Sigmoid colon (tissue), 7 donors: Measurements from ENCODE around the gene RNF217. TPM values are rescaled to one million over a fixed set of nuclear protein-coding genes. Genes with fewer than 3 reads are reported as not detected.

Experiments
- DNase-seq: peaks from one replicate; pipeline ENCODE4 v3.0.0-alpha.2; 2019
- H3K27ac ChIP-seq, 4 donors: fragments of 200-600 bp; sonication (generic); one replicate each; pipeline ENCODE4 v1.5.1; 2016 to 2019; ENCODE audit warnings: mild to moderate bottlenecking in 1 of 4
- H3K27me3 ChIP-seq, 3 donors: fragments of 200-600 bp; sonication (generic); one replicate each; pipeline ENCODE4 v1.5.1; 2019; ENCODE audit warnings: mild to moderate bottlenecking in 1 of 3
- H3K36me3 ChIP-seq, 4 donors: fragments of 200-600 bp; sonication (generic); one replicate each; pipeline ENCODE4 v1.5.1; 2016 to 2019
- H3K4me1 ChIP-seq, 4 donors: fragments of 200-600 bp; sonication (generic); one replicate each; pipeline ENCODE4 v1.5.1; 2017 to 2019
- H3K4me3 ChIP-seq, 4 donors: fragments of 200-600 bp; sonication (generic); one replicate each; pipeline ENCODE4 v1.5.1; 2017 to 2019; ENCODE audit warnings: mild to moderate bottlenecking in 2 of 4, moderate library complexity in 1 of 4
- H3K9me3 ChIP-seq, 4 donors: fragments of 200-600 bp in 3 of 4; sonication (generic) in 3 of 4; one replicate each; pipeline versions ENCODE4 v1.5.1 to v1.6.1; 2013 to 2019
- EP300 ChIP-seq, 4 donors: sonication (generic); formaldehyde crosslinking; IDR thresholded peaks; one replicate each; pipeline ENCODE4 v1.6.1; 2017; ENCODE audit warnings: antibody characterized with exemption in 4 of 4
- POLR2A ChIP-seq, 2 donors: fragments of 450-650 bp; IDR thresholded peaks; one replicate each; pipeline ENCODE4 v1.6.1; 2016; ENCODE audit warnings: antibody characterized with exemption in 2 of 2, mild to moderate bottlenecking in 2 of 2, moderate library complexity in 2 of 2
- POLR2AphosphoS5 ChIP-seq, 4 donors: sonication (generic); formaldehyde crosslinking; IDR thresholded peaks; one replicate each; pipeline ENCODE4 v1.6.1; 2017; ENCODE audit warnings: antibody characterized with exemption in 4 of 4
- WGBS, 2 donors: extraction: QIAGEN DNeasy Blood & Tissue Kit; methylation state at CpG; one replicate each; pipeline ENCODE4 v1.1.7; 2013; 5-methylcytosine and 5-hydroxymethylcytosine counted together
- intact Hi-C: fragments of 100-400 bp; cut with DNase I; formaldehyde crosslinking; loops from one replicate; pipeline ENCODE4 v1.15.1; 2023
- polyA plus RNA-seq, 3 donors: library from polyadenylated mRNA; stranded (reverse); fragments of 200-250 nt; gene quantifications; one replicate each; pipeline ENCODE4 v1.2.3, GENCODE V29; 2013
- total RNA-seq, 4 donors: library from RNA; depleted of rRNA; stranded (reverse); fragments of >200 nt; gene quantifications; one replicate each; pipeline ENCODE4 v1.1.0, GENCODE V29; 2016
- TF ChIP-seq, protein P1 (sequence below), 4 experiments: fragments of 450-650 bp in 3 of 4; fragments of 200-600 bp in 1 of 4; IDR thresholded peaks; one replicate each; pipeline ENCODE4 v1.5.1; 2016 to 2019; ENCODE audit warnings: antibody characterized with exemption in 4 of 4, mild to moderate bottlenecking in 3 of 4, moderate library complexity in 2 of 4
- donor health status: healthy with polysubstance abuse.
- donor health status: Bipolar disorder and iron deficiency.
- donor health status: healthy.

RNF217 gene
- total and polyA plus RNA-seq, 7 donors, result 1.8 to 55.9 (median 35.7) TPM

DNA sequence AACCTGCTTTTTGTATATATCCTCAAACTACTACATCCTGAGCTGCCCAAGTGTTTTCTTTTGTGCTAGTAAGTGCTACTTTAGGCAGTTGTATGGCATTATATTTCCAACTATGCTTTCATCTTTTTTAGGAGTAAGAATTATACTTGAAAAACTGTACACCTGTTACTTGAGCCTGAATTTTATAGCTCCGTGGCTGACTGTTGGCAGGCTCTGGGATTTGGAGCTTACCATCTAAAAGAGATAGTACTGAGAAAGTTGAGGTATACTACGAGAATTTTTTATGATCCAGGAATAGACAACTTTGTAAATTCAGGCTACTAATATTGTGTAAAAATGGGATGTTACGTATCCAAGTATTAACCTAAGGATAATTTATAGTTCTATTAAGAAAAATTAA, 32.4 kb downstream of the RNF217 start:
- peak overlapping the region in 2 of 4 donors; percentile 44 to 46 for H3K27ac ChIP-seq
- TF ChIP-seq, protein P1, sequence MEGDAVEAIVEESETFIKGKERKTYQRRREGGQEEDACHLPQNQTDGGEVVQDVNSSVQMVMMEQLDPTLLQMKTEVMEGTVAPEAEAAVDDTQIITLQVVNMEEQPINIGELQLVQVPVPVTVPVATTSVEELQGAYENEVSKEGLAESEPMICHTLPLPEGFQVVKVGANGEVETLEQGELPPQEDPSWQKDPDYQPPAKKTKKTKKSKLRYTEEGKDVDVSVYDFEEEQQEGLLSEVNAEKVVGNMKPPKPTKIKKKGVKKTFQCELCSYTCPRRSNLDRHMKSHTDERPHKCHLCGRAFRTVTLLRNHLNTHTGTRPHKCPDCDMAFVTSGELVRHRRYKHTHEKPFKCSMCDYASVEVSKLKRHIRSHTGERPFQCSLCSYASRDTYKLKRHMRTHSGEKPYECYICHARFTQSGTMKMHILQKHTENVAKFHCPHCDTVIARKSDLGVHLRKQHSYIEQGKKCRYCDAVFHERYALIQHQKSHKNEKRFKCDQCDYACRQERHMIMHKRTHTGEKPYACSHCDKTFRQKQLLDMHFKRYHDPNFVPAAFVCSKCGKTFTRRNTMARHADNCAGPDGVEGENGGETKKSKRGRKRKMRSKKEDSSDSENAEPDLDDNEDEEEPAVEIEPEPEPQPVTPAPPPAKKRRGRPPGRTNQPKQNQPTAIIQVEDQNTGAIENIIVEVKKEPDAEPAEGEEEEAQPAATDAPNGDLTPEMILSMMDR (IDR thresholded peaks at IDR 0.05), result no peak
- TF ChIP-seq EP300 (IDR thresholded peaks at IDR 0.05) (no peak), POLR2A (IDR thresholded peaks at IDR 0.05) (no peak), POLR2AphosphoS5 (IDR thresholded peaks at IDR 0.05) (no peak)

DNA sequence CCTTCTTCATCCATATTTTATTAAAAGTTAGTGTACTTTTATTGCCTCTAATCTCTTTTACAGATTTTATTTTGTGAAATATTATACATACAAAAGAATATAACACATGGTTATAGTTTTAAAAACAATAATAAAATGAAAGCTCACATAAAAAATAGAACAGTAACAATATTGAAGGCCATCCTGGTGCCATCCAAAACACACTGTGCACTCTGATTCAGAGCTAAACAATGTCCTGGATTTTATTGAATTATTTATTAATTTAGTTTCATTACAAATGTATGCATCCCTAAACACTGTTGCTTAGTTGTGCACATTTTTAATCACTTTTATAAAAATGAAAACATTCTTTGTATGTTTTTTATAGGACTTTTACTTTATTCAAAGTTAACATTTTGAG, 32.9 kb downstream of the RNF217 start:
- no peaks in the 10 kb centered on the region for H3K9me3 ChIP-seq
- TF ChIP-seq EP300 (IDR thresholded peaks at IDR 0.05) (no peak), POLR2AphosphoS5 (IDR thresholded peaks at IDR 0.05) (no peak), POLR2A (IDR thresholded peaks at IDR 0.05) (no peak)
- TF ChIP-seq, protein P1 (IDR thresholded peaks at IDR 0.05), result no peak
- DNase-seq, result no peak
- intact Hi-C loops, result no loop called here
- H3K27me3 ChIP-seq, result no peaks in the 10 kb centered on the region
- H3K4me1 ChIP-seq, result peaks cover 0 to 69% (median 40%) of the 10 kb centered on the region in 4 donors
- H3K36me3 ChIP-seq, result peaks cover 0 to 3% (median 0%) of the 10 kb centered on the region in 4 donors
- peak overlapping the region in 1 of 4 donors; percentile 44 for H3K27ac ChIP-seq
- no peak overlapping the region for H3K4me3 ChIP-seq

More for the DNA sequence above, 32.4 kb downstream of the RNF217 start:
- no peak for DNase-seq
- Histone ChIP-seq H3K27me3 (no peaks in the 10 kb centered on the region), H3K4me3 (no peak overlapping the region), H3K4me1 (peaks cover 0 to 69% (median 41%) of the 10 kb centered on the region in 4 donors), H3K36me3 (peaks cover 0 to 3% (median 0%) of the 10 kb centered on the region in 4 donors), H3K9me3 (no peaks in the 10 kb centered on the region)
- 53 to 79% methylated on average over 3 of the region's 3 CpGs for WGBS, 2 donors
- intact Hi-C loops, result no loop called here

DNA sequence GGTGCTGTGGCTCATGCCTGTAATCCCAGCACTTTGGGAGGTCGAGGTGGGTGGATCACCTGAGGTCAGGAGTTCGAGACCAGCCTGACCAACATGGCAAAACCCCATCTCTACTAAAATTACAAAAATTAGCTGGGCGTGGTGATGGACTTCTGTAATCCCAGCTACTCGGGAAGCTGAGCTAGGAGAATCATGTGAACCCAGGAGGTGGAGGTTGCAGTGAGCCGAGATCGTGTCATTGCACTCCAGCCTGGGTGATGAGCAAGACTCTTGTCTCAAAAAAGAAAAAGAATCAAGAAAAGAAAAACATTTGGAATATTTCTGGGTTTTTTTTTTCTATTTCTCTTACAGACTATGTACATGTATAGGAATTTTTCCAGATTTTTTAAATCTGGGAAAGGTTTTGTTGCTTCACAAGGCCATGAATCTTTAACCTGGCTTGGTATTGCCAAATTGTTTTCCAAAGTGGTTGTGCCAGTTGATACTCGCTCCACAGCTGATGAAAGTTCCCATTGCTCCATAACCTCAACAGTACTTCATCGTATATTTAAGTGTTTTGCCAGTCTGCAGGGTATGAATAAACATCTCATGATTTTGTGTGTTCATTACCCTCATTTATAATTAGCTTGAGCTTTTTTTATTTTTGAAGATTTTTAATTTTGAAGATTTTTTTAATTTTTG, 33.5 kb downstream of the RNF217 start:
- Histone ChIP-seq H3K36me3 (peaks cover 0 to 3% (median 0%) of the 10 kb centered on the region in 4 donors), H3K9me3 (no peaks in the 10 kb centered on the region), H3K4me3 (no peak overlapping the region), H3K27me3 (no peaks in the 10 kb centered on the region), H3K27ac (peak overlapping the region in 1 of 4 donors; percentile 5), H3K4me1 (peaks cover 0 to 67% (median 38%) of the 10 kb centered on the region in 4 donors)
- TF ChIP-seq EP300 (IDR thresholded peaks at IDR 0.05), result no peak
- TF ChIP-seq, protein P1 (IDR thresholded peaks at IDR 0.05), result no peak
- no peak for TF ChIP-seq POLR2A (IDR thresholded peaks at IDR 0.05)
- TF ChIP-seq POLR2AphosphoS5 (IDR thresholded peaks at IDR 0.05), result no peak
- DNase-seq, result no peak
- intact Hi-C loops, result no loop called here
- 93 to 95% methylated on average over 8 of the region's 8 CpGs for WGBS, 2 donors

DNA sequence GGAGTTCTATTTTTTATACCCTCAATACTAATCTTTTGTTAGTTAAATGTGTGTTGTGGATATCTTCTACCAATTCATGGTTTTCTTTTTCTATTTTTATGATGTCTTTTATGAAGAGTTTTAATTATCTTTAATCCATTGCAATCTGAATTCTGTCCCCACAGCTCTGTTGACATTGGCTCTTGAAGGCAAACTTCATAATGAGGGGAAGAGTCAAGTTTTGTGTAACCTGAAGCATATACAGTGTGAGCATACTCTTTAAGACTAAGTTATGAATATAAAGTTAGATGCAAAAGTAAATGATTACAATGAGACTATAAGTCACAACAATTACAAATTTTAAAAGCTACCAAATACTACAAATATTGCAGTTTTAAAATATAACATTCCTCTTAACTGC, 34.2 kb downstream of the RNF217 start:
- no peak overlapping the region for H3K4me3 ChIP-seq
- H3K27ac ChIP-seq, result no peak overlapping the region
- peaks cover 0 to 3% (median 0%) of the 10 kb centered on the region in 4 donors for H3K36me3 ChIP-seq
- peaks cover 0 to 62% (median 41%) of the 10 kb centered on the region in 4 donors for H3K4me1 ChIP-seq
- DNase-seq, result no peak
- intact Hi-C loops, result no loop called here
- H3K27me3 ChIP-seq, result no peaks in the 10 kb centered on the region
- TF ChIP-seq, protein P1 (IDR thresholded peaks at IDR 0.05), result no peak
- TF ChIP-seq EP300 (IDR thresholded peaks at IDR 0.05), result no peak
- no peak for TF ChIP-seq POLR2A (IDR thresholded peaks at IDR 0.05)
- TF ChIP-seq POLR2AphosphoS5 (IDR thresholded peaks at IDR 0.05), result no peak
- no peaks in the 10 kb centered on the region for H3K9me3 ChIP-seq
